Ishikawa (cell line): ENCODE data around the gene AGO4.

ENCODE experiments used
- CEBPB ChIP-seq: IDR thresholded peaks from 2 replicates; pipeline ENCODE4 v1.6.1; 2012
- CREB1 ChIP-seq: IDR thresholded peaks from 2 replicates; pipeline ENCODE4 v1.6.1; 2012; ENCODE audit warnings: low read depth
- EGR1 ChIP-seq: IDR thresholded peaks from 2 replicates; pipeline ENCODE4 v1.6.1; 2012
- EP300 ChIP-seq: IDR thresholded peaks from 2 replicates; pipeline ENCODE4 v1.6.1; 2012; ENCODE audit warnings: borderline replicate concordance
- FOXM1 ChIP-seq: IDR thresholded peaks from 2 replicates; pipeline ENCODE4 v1.6.1; 2012; ENCODE audit warnings: low read depth, borderline replicate concordance
- MAX ChIP-seq: IDR thresholded peaks from 2 replicates; pipeline ENCODE4 v1.6.1; 2012
- NFIC ChIP-seq: IDR thresholded peaks from 2 replicates; pipeline ENCODE4 v1.6.1; 2012
- RAD21 ChIP-seq: IDR thresholded peaks from 2 replicates; pipeline ENCODE4 v1.6.1; 2012; ENCODE audit warnings: low read depth
- REST ChIP-seq: IDR thresholded peaks from 2 replicates; pipeline ENCODE4 v1.6.1; 2012; ENCODE audit warnings: low read depth, mild to moderate bottlenecking
- TAF1 ChIP-seq: IDR thresholded peaks from 2 replicates; pipeline ENCODE4 v1.6.1; 2012; ENCODE audit warnings: low read depth, mild to moderate bottlenecking
- TCF12 ChIP-seq: IDR thresholded peaks from 2 replicates; pipeline ENCODE4 v1.6.1; 2012; ENCODE audit warnings: low read depth
- TEAD4 ChIP-seq: IDR thresholded peaks from 2 replicates; pipeline ENCODE4 v1.6.1; 2012
- USF1 ChIP-seq: IDR thresholded peaks from 2 replicates; pipeline ENCODE4 v1.6.1; 2012
- YY1 ChIP-seq: IDR thresholded peaks from 2 replicates; pipeline ENCODE4 v1.6.1; 2012; ENCODE audit warnings: low read depth
- ZBTB7A ChIP-seq: IDR thresholded peaks from 2 replicates; pipeline ENCODE4 v1.6.1; 2012; ENCODE audit warnings: low read depth

AGO4 gene

DNA sequence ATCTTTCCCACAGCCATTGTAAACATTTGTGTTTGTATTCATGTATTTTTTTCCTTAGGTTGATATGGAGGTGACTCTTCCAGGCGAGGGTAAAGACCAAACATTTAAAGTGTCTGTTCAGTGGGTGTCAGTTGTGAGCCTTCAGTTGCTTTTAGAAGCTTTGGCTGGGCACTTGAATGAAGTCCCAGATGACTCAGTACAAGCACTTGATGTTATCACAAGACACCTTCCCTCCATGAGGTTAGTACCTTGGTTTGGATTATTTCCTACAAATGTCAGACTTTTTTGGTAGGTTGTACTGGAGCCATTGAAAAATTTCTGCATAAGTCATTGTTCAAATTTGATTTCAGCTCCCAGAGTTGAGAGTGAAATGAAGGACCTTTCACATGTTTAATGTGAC, 17.4 kb downstream of the AGO4 start:
- TF ChIP-seq TAF1 (no peak), CEBPB (no peak), NFIC (no peak), FOXM1 (no peak), USF1 (no peak)

DNA sequence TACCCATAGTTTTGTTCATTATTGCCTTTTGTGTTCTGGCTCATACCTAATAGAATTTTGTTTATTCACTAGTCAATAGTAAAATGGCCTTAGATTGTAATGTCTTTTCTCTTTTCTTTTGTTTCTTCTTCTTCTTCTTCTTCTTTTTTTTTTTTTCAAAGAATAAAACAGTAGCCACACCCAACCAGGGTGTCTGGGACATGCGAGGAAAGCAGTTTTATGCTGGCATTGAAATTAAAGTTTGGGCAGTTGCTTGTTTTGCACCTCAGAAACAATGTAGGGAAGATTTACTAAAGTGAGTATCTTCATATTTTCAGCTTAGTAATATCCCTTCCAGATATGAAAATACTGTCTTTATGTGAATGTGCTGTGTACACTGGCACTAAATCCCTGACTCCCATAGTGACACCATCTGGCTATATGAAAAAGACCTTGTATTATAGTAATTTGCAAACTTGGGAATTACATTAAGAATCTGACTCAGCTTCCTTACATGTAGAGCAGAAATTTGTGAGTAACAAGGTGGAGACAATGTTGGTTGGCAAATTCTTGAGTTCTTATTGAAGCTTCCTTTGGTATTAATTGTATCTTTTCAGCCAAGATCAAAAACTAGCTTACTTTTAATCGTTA, 24.6 kb downstream of the AGO4 start:
- TF ChIP-seq USF1 = no peak
- no peak for TF ChIP-seq NFIC
- TF ChIP-seq CREB1 = no peak
- TF ChIP-seq EP300 = no peak
- no peak for TF ChIP-seq TCF12
- no peak for TF ChIP-seq EGR1
- no peak for TF ChIP-seq RAD21

DNA sequence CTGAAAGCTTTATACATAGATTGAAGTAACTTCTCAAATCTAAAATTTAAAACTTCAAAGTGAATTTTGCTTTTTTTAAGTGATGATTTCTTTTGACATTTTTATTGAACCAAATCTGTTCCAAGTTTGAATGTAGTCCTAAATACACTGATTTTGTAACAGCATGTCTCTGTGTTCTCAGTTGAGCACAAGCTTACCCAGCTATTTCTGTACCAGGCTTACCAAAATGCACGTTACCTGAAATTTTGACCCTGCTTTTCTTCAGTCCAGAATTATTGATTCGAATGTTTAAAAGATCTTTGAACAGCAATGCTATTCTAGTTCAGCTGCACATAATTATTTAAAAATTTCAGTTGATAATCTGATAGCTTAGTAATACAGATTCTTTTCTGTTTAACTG, 25.6 kb downstream of the AGO4 start:
- TF ChIP-seq TEAD4 (no peak), CREB1 (no peak), EP300 (no peak), EGR1 (no peak), TAF1 (no peak), FOXM1 (no peak), NFIC (no peak), ZBTB7A (no peak), REST (no peak), USF1 (no peak), MAX (no peak), YY1 (no peak), CEBPB (no peak), RAD21 (no peak), TCF12 (no peak)

DNA sequence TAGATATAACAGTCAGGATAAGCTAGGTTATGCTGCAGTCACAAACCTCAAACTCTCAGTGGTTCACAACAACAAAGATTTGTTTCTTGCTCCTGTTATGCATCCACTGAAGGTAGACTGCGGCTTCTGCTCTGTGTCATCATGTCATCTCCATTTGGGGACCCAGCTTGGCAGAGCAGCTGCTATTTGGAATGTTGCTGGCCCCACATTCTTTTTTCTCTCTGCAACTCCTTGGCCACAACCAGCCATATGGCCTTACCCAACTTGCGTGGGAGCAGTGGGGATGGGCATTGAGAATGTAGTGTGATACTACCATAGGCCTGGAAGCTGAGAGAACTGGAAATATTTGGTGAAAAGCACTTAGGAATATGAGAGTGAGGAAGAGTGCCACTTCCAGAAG, 26.4 kb downstream of the AGO4 start:
- TF ChIP-seq TAF1 = no peak
- TF ChIP-seq EGR1 = no peak
- TF ChIP-seq CREB1 = no peak
- TF ChIP-seq REST = no peak

- TF ChIP-seq YY1 = no peak
- no peak for TF ChIP-seq RAD21
- TF ChIP-seq NFIC = no peak
- TF ChIP-seq TEAD4 = no peak
- no peak for TF ChIP-seq REST
- TF ChIP-seq CEBPB = no peak
- TF ChIP-seq USF1 = no peak
- no peak for TF ChIP-seq ZBTB7A
- no peak for TF ChIP-seq EP300
- no peak for TF ChIP-seq TAF1
- no peak for TF ChIP-seq CREB1
- TF ChIP-seq EGR1 = no peak
These were observed 27.6 kb downstream of the AGO4 start for GRCh38 chr1:35835398-35835797.
